CD4-positive, alpha-beta T cell treated with Interferon alpha-2 for 1 hour (primary cell): ENCODE measurements around the gene IRX4.

Experiments
- DNase-seq, 2 donors: peaks; one replicate each; pipeline ENCODE4 v3.0.0-alpha.2; 2020 to 2022

IRX4 gene

DNA sequence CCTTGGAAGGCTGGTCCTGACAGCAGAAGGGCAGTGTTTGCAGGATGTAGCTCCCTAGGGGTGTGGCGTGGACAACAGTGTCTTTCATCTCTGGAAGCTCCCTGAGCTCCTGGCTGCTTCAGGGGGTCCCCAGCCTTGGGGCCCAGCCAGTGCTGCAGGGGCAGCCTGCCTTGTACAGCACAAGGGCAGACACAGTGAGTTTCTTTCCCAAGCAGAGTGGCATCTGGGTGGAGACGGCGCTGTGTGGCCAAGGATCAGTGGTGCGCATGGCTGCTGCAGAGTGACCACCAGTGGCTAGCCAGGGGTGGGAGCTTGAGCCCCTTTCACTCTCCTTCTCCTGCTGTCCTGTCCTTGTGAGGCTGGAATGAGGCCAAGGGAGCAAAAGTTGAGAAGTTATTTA, 7.6 kb upstream of the IRX4 start:
- DNase-seq, result no peak

DNA sequence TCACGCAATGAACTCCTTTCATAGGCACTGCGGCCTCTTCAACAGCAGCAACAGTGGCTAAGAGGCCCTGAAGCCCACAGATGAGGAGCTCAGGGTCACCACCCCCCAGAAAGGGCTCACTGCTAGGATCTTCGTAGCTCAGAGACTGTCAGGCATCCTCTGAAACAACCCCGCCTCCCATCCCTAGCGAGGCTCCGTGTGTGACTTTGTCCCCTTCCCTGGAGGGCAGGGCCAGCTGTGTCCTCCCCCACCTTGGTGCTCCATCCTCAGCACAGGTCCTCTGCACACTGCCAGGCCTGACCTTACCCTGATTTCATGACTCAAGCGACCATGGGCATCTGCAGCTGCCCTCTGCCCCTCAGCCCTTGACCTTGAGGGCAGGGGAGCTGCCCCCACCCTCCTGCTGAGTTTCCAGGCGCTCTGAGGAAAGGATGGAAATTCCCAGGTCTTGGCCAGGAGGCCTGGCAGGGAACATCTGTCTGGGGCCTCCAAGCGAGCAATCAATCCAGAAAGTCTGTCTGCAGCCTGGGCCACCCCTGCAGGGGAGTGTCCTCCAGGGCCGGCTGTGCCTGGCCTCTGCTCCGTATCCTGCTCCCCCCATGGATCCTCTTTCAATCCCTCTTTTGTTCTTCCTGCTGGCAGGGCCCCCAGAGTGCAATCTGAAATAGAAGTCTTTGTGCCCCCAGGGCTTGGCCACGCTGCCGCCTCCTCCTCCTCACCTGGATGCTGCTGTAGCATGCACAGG, 6.8 kb upstream of the IRX4 start:
- DNase-seq, result no peak

DNA sequence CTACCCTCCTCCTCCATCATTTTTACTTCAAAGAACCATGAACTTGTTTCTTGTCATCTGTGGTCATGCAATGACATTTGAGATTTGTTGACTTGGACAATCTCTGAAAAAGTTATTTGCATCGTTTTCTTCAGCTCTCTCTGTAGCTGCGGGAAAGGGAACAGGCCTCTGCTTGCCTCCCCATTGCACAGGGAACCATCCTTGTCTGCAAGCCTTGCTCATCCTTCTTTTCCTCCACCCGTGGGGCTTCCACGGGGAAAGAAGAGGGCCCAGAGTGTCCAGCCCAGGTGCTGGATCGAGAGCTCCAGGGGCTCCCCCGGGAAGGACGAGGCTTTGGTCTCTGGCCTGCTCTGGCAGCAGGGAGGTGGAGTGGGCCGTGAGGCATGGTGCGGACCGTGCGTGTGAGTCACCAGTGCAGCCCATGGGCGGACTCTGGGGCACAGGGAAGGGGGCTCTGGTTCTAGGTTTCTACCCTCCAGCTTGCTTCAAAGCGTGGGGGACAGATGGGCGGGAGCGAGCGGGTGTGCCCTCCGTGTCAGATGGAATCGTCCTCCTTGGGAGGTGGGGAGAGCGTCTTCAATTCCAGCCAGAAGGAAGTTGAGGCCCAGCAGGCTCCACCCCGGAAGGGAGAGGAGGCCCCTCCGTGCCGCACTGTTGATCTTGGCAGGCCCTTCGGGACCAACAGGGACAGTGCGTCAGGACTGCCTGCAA, 6.0 kb upstream of the IRX4 start:
- DNase-seq, result no peak

DNA sequence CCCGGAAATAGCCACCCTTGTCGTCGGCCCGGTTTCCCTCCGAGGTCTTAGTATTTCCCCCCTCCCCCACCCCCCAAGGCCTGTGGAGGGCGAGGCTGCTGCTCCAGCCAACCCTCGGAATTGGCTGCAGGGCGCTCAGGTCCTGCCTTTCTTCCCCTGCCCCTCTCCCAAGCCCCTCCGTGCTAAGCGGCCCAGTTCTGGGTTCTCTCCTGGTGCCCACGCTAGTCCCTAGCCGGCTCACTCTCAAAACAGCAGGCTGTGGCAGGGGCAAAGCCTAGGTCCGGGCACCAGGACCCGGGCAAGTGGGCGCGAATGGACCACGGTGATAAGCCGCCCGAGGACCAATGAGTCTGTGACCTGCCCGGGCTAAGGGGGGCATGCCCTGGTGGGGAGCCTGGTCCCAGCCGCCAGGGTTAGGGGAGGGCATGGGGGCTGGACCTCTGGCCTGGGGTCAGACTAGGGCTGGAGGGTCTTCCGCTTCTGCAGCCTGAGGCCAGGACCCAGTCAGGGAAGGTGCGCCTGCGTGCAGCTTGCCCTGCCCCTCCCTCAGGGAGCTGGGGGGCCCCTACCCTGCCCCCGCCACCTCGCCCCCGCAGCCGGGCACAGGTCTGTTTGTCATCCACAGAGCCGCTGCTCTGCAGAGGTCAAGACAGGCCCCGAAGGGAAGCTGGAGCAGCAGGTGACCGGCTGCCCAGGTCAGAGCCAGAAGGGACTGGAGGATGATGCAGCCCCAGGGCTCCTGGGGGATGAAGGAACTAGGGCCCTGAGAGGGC, 5.0 kb upstream of the IRX4 start:
- no peak for DNase-seq

DNA sequence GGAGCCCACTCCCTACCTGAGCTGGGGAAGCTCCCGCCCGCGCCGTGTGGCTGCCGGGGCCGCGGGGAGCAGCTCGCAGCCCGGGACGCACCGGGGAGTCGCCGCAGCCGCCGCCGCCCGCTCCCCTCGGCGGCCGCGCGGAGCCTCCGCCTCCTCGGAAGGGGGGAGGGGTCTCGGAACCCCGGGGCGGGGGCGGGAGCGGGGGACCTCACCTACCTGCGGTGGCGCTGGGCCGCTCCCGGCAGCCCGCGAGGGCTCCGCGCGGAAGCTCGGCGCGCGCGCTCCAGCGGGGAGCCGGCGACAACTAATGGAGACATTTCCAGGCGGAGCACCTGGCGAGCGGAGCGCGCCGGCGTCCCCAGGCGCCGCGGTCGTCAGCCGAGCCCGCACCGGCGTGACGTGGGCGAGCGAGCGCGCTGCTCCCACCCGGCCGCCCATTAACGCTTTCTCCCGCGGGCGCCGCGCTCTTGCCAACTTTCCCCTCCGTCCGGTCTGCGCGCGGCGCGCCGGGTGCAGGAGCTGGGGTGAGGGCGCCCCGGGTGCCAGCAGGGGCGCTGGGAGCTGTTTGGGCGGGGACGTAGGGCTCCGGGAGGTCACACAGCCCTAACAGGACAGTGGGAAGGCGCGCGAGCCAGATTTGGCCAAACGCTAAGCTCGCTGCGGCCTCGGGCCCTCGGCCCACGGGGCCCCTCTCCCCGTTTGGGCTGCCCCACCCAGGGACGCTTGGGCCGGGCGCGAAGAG, 4.3 kb upstream of the IRX4 start:
- DNase-seq, result no peak

DNA sequence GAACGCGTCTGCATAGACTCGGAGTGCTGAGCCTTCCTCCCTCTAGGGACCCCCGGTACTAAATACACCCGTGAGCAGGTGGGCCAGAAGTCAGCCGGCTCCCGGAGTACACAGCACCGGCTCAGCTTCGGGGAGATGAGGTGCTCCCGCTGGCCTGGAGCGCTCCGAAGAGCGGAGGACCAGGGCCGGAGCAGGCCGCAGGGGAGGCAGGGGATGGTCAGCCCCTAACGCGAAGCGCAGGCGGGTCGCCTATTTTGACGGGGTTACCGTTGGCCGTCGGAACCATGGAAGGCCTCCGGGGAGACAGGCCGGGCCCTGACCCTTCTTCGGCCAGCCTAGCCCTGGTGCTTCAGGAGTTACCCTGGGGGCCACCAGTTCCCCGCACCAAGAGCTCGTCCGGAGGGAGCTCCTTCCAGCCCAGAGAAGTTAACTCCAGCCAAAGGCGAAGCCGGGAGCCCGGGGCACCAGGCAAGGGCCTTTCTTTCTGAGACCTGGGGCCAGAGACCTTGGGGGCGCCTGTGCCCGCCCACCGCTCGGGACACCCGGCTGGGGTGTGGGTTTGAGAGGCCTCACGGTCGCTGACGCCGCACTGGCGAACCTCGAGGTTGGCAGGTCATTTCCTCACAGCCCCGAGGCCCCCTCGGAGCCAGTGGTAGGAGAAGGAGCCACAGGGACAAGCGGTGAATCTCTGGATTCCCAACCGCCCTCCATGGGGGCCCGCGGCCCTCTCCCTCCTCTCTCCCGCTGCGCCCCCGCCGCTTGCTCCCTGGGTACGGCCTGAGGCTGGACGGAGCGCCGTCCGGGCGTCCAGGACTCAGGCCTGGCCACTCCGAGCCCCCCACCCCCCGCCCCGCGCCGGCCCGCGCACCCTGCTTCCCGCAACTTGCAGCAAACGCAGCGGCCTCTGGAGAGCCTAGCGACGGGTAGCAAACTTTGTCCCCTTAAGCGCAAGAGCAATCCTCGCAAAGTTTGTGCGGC, 3.4 kb upstream of the IRX4 start:
- no peak for DNase-seq

DNA sequence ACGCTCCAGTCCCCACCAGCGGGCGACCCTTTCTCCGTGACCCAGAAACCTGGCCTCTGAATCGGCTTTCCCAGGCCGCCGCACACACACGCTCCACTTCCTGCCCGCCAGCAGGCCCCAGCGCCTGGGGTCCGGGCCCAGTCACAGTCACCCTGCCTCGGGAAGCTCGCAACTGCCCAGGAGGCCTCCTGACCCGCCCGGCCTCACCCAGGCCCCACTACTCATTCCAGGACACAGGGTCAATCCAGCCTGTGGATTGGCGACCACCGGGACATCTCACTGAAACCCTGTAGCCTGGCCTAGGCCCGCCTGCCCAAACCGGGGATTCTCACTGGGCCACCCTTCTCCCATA, 2.7 kb upstream of the IRX4 start:
- DNase-seq, result no peak

DNA sequence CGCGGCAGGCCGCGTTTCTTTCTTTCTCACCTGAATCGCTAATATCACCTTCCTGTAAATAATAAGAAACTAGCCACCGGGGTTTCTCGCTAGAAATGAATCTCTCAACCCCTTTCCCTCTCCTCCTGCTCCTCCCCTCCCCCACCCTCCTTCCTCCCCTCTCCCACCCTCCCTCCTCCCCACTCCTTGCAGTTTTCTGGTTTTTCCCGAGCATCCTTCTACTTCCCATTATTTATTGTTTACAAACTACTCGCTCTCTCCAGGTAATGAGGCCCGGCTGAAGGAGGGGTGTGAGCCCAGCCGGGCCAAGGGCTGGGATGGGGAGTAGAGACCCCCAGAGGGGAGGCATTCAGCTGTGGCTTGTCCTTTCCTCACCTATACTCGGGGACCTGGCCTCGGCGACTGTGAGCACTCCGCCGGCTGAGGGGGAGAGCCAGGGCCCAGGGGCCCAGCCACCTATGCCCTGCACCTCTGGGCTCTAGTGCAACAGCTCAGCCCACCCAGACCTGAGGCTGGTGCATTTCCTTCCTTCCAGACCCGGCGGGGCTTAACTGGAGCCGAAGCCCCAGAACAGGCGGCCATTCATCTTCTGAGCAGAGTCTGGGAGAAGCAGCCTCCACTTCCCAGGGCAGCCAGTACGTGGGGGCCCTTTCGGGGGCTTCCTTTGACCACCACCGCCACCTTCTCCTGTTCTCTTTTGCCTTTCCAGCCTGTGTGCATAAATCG, 2.1 kb upstream of the IRX4 start:
- DNase-seq, result no peak

DNA sequence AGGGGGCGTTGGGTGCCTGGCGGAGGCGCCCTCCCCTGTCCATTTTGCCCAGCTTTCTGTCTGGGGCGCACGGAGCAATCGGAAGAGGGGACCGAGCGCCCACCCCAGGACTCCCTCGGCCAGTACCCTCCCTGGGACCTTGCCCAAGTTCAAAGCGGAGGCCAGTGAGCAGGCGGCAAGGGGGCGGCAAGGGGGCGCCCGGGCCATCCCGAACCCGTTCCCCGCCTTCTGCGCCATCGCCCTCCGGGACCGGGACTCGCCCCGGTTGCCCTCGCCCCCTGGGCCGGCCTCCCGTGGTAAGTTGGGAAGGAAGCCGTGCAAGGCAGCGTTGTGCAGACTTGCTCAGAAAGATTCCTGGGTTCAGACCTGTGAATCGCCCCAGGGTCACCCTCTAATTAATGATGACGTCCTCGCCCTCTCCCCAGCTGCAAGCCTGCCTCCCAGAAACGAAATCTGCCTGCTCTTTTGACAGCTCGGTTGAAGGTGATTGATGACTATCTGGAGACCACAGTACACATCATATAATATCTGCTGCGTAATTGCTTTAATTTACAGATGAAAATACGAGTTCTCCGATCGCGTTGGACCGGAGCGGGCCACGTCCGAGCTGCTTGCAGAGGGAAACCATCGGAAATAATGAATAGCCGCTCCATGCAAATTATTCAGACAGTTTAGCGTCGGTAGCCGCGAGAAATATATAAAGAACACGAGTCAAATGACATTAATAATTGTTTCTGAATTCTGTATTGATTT, 1.4 kb upstream of the IRX4 start:
- DNase-seq, result no peak

DNA sequence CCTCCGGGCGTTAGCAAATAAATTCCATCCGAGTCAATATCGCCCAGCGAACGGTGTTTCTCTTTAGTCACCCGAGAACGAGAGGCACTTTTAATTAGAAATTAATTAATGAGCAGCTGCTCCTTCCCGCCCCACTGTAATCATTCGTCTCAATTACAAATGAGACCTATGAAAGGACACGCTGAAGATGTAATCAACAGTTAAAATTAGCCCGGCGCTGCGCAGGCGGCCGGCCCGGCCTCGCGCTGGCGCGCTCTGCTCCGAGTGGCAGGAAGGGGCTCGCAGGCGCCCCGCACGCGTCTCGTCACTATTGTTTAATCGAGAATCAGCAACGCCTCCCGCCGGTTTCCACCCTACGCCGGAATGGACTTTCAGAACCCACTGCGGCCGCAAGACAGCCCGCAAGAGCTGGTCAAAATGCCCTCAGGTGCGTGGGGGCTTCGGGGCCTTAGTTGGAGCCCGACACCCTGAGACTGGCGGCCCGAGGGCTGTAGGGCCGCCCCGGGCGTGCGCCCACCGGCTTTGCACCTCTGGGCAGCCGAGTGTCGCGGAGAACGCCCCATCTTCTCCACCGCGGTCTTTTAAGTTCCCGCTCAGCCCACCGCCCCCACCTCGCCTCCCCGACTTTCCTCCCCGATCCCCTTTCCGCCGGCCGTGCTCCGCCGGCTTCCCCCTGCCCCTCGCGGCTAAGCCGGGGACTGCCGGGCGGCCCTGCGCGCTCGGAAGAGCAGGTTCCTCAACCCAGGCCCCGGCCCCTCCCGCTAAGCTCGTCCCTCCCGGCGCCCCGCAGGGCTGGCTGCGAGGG, 597 bp upstream of the IRX4 start:
- DNase-seq, result no peak

DNA sequence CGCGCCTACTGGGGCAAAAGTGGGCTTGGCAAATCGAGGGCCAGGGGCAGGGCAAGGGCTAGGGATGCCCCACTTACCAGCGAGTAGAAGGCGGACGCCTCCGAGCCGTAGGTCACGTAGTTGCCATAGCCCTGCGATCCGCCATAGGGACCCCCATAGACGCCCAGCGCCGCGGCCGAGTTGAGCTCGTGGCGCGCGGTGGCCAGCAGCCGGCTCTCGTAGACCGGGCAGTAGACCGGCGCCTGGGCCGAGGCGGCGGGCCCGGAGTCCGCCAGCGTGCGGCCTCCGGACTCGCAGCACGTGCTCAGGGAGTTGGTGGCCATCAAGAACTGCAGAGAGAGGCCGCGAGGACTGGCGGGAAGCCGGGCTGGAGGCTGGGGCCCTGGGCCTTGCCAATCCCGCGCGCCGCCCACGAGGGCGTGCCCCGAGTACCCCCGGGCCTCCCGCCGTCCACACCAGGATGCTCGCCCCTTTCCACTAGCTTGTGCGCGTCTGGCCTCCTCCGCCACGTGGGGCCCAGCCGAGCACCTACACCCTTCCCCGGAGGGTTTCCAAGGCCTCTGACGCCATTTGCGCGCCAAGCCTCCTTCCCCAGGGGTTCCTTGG, 891 bp downstream of the IRX4 start:
- no peak for DNase-seq

DNA sequence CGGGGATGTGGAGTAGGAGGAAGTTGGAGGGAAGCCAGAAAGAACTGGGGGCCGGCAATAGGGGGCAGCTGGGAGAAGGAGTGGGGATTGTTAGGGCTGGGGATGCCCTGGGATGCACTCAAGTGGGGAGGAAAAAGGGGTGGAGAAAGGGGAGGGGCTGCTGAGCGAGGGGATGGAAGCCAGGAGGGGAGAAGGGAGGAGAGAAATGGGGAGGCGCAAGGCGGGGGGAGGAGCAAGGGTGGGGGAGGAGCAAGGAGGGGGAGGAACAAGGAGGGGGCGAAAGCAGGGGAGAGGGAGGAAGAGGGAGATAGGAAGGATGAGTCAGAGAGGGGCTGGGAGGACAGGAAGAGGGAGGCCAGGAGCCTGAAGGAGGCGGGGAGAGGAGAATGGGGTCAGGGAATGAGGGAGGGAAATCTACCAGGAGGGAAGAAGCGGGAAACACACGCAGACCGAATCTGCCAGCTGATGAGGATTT, 1.6 kb downstream of the IRX4 start:
- no peak for DNase-seq

DNA sequence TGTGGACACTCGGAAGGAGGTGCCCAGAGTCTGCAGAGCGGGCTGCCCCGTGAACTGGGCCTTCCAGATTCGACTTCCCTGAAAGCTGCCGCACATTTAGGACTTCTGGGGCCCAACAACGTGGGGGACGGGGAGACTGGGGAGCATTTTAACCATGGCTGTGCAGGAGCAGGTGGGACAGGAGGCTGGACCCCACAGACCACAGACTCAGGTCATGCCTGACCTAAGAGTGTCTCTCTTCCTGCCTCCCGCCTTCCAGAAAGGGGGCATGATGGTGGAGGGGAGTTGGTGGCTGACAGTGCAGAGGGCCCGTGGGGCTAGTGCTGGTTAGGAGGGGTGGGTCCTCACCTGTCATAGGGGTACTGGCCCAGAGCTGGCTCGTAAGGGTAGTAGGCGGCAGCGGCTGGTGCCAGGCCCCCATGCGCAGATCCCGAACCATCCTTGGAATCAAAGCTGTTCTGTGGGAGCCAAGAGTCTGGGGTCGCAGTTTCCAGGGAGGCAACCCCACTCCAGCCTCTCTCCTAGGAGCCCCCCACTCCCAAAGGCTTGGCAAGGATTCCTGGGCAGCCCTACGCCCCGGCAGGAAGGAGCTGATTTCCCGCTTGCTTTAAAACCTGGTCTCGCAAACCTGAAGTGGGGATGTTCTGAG, 2.2 kb downstream of the IRX4 start:
- DNase-seq, result no peak

DNA sequence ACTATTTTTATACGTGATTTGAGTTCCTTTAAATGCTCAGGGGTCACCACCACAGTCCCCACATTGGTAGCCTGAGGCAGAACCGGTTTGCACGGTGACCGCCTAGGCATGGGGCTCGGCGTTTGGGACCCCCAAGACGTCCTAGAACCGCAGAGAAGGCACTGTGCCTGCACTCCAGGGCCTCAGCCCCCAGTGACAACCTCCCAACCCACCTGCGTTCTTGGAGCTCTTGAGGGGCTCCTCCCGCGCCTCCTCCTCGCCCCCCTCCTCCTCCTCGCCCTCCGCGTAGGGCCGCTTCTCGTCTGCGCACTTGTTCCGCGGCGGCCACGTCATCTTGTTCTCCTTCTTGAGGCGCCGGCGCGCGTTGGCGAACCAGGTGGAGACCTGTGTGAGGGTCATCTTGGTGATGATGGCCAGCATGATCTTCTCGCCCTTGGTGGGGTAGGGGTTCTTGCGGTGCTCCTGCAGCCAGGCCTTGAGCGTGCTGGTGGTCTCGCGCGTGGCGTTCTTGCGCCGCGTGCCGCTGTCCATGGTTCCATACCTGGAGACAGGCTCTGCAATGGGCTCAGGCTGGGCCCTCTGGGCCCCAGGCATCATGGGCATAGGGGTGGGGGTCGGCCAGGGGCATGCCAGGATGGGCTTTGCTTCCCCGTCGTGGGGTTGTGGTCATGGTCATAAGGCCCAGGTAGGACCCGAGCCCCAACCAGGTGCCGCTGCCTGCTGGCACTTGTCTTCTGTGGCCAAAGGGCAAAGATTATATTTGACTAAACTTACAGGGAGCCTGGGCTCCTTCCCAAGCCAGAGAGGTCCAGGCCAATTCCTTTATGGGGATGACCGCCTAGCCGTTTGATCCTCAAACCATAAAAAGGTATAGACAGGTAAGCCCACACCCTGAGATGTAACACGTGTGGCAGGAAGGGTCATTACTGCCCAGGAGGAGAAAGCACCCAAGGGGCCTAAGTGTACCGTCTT, 3.1 kb downstream of the IRX4 start:
- DNase-seq, result no peak

DNA sequence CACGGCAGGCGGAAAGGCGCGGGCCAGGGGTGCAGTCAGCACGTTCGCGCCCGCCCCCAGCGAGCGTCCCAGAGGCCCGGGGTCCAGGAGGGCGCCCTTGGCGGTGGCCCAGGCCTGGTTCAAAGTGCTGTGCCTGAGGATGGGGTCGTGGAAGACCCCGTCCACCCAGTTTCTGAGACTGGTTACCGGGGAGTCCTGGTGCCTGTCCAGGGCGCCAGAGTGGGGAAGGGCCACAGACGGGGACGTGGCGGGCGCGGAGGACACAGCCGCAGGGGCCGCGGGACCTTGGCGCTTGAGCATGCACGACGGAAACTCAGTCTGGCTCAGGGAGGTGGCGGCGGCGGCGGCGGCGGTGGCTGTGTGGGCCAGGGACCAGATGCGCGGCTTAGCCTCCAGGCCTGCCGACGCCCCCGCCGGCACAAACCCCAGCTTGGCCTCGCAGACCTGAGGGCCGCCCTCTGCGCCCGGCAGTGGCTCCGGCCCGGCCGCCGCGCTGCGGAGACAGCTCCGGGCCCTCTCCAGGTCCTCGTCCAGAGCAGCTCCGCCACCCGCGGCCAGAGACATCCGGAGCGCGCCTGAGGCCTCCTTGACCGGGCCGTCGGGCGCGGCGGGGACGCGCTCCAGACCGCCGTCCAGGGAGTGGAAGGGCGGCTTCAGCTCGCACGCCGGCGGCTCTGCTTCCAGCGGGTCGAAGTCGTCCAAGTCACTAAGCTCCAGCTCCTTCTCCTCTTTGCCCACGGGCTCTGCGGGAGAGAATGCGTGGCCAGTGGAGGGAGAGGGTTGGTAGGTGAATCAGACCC, 4.5 kb downstream of the IRX4 start:
- no peak for DNase-seq
